ENCODE results near the gene PCDHB9.
A peak's percentile ranks its signal among the peaks of the same experiment; 100 is the strongest.
"Not testable (repeated sequence)": the region's sequence is repeated elsewhere in the genome, so short reads cannot be mapped to it uniquely, and the experiment has no call there.

Gene PCDHB9

GRCh38 chr5:141188682-141189081, 1.7 kb downstream of the PCDHB9 start:
- not testable (repeated sequence) for DNase-seq (ENCODE audit: low read depth)

GRCh38 chr5:141189131-141189530, 2.2 kb downstream of the PCDHB9 start:
- DNase-seq (ENCODE audit: low read depth): not testable (repeated sequence)

- DNase-seq (ENCODE audit: low read depth): peak; percentile 30
Observed at GRCh38 chr5:141192110-141192725, 5.3 kb downstream of the PCDHB9 start, which contains the start of gene PCDHB10. Gene PCDHB10, plus strand, starts transcription at chr5:141192353. Its CDS starts 200 bp downstream, at chr5:141192553.

- DNase-seq (ENCODE audit: low read depth): not testable (repeated sequence)
Observed at GRCh38 chr5:141194332-141194731, 7.4 kb downstream of the PCDHB9 start.

- no peak for DNase-seq (ENCODE audit: low read depth)
Observed at GRCh38 chr5:141196363-141196762, 9.4 kb downstream of the PCDHB9 start.

GRCh38 chr5:141199359-141200235, 12.6 kb downstream of the PCDHB9 start, which contains the start of gene PCDHB11:
Gene PCDHB11, plus strand, starts transcription at chr5:141199627. Its CDS starts 148 bp downstream, at chr5:141199775.
- DNase-seq (ENCODE audit: low read depth): peak; percentile 8

GRCh38 chr5:141201126-141201525, 14.2 kb downstream of the PCDHB9 start:
- DNase-seq (ENCODE audit: low read depth): not testable (repeated sequence)

GRCh38 chr5:141201646-141202045, 14.7 kb downstream of the PCDHB9 start:
- not testable (repeated sequence) for DNase-seq (ENCODE audit: low read depth)

- DNase-seq (ENCODE audit: low read depth): peak; percentile 28
Observed at GRCh38 chr5:141208478-141208877, 21.5 kb downstream of the PCDHB9 start, which contains the start of gene PCDHB12. Gene PCDHB12, plus strand, starts transcription at chr5:141208719. Its CDS starts 189 bp downstream, at chr5:141208908.

GRCh38 chr5:141210281-141210680, 23.3 kb downstream of the PCDHB9 start:
- DNase-seq (ENCODE audit: low read depth): not testable (repeated sequence)

- not testable (repeated sequence) for DNase-seq (ENCODE audit: low read depth)
Observed at GRCh38 chr5:141210849-141211248, 23.9 kb downstream of the PCDHB9 start.

- peak; percentile 54 for DNase-seq (ENCODE audit: low read depth)
Observed at GRCh38 chr5:141213656-141214339, 26.8 kb downstream of the PCDHB9 start, which contains the start of gene PCDHB13. Gene PCDHB13, plus strand, starts transcription at chr5:141213919. Its CDS starts 205 bp downstream, at chr5:141214124.

- DNase-seq (ENCODE audit: low read depth): not testable (repeated sequence)
Observed at GRCh38 chr5:141214583-141214982, 27.6 kb downstream of the PCDHB9 start.

- DNase-seq (ENCODE audit: low read depth): not testable (repeated sequence)
Observed at GRCh38 chr5:141215504-141215903, 28.5 kb downstream of the PCDHB9 start.

GRCh38 chr5:141216035-141216434, 29.1 kb downstream of the PCDHB9 start:
- not testable (repeated sequence) for DNase-seq (ENCODE audit: low read depth)

GRCh38 chr5:141223112-141223783, 36.3 kb downstream of the PCDHB9 start, which contains the start of gene PCDHB14:
Gene PCDHB14, plus strand, starts transcription at chr5:141223343. Its CDS starts 163 bp downstream, at chr5:141223506.
- DNase-seq (ENCODE audit: low read depth): peak; percentile 66

GRCh38 chr5:141224844-141225243, 37.9 kb downstream of the PCDHB9 start:
- not testable (repeated sequence) for DNase-seq (ENCODE audit: low read depth)

GRCh38 chr5:141225421-141225820, 38.5 kb downstream of the PCDHB9 start:
- not testable (repeated sequence) for DNase-seq (ENCODE audit: low read depth)

GRCh38 chr5:141234109-141234667, 47.2 kb downstream of the PCDHB9 start:
- peak; percentile 15 for DNase-seq (ENCODE audit: low read depth)

- DNase-seq (ENCODE audit: low read depth): not testable (repeated sequence)
Observed at GRCh38 chr5:141235922-141236321, 49.0 kb downstream of the PCDHB9 start.
